Right lobe of liver (tissue), 4 donors: ENCODE measurements around the gene NYAP1.
"Not testable (repeated sequence)": the region's sequence is repeated elsewhere in the genome, so short reads cannot be mapped to it uniquely, and the experiment has no call there.

Experiments used
- CTCF ChIP-seq, 4 donors: fragments of 200-600 bp in 3 of 4; fragments of 450-650 bp in 1 of 4; IDR thresholded peaks; one replicate each; pipeline versions ENCODE4 v1.5.1 to v1.8.0; 2016 to 2022; ENCODE audit warnings: antibody characterized with exemption in 4 of 4, mild to moderate bottlenecking in 2 of 4
- POLR2A ChIP-seq: fragments of 450-650 bp; IDR thresholded peaks from one replicate; pipeline ENCODE4 v1.6.1; 2017; ENCODE audit warnings: antibody characterized with exemption, mild to moderate bottlenecking
- donor health status: DM: no; HTN: no; CAD: no.
- donor health status: DM: no; HTN: no; CAD: no.
- donor health status: DM: no; HTN: yes; CAD: no.

- not testable (repeated sequence) for TF ChIP-seq CTCF (IDR thresholded peaks at IDR 0.05); POLR2A
Observed at GRCh38 chr7:100536695-100537094, 53.0 kb downstream of the NYAP1 start.
